NCI-H1694 treated with DMSO at 0.1 percent for 48 hours (cell line): Measurements from ENCODE around the gene LRRC17.

ENCODE experiments used
- DNase-seq: peaks from one replicate; lab custom pipeline; 2025; lab: John Stamatoyannopoulos, UW

LRRC17 gene

GRCh38 chr7:102988631-102989560 is 76.1 kb downstream of the LRRC17 start:
- DNase-seq: no peak

- no peak for DNase-seq
Observed at GRCh38 chr7:102990642-102991041, 77.8 kb downstream of the LRRC17 start.

GRCh38 chr7:102991077-102991539 is 78.3 kb downstream of the LRRC17 start:
- no peak for DNase-seq

- DNase-seq: no peak
Observed at GRCh38 chr7:102991540-102992214, 78.9 kb downstream of the LRRC17 start.

- DNase-seq: no peak
Observed at GRCh38 chr7:102992509-102992937, 79.7 kb downstream of the LRRC17 start.

GRCh38 chr7:102992938-102993717 is 80.3 kb downstream of the LRRC17 start:
- DNase-seq: no peak

- no peak for DNase-seq
Observed at GRCh38 chr7:102993718-102994029, 80.9 kb downstream of the LRRC17 start.

GRCh38 chr7:102994567-102994966 is 81.8 kb downstream of the LRRC17 start:
- DNase-seq: no peak
